Tibial nerve (tissue), 4 donors: ENCODE measurements around the gene MRPL51.

Source experiments
- EP300 ChIP-seq, 2 donors: sonication (generic); formaldehyde crosslinking; IDR thresholded peaks; one replicate each; pipeline ENCODE4 v1.6.1; 2017; ENCODE audit warnings: antibody characterized with exemption in 2 of 2, mild to moderate bottlenecking in 1 of 2
- POLR2A ChIP-seq, 2 donors: fragments of 450-650 bp; IDR thresholded peaks; one replicate each; pipeline ENCODE4 v1.6.1; 2017; ENCODE audit warnings: antibody characterized with exemption in 2 of 2, mild to moderate bottlenecking in 2 of 2, moderate library complexity in 2 of 2
- TF ChIP-seq, protein P1 (sequence below), 5 experiments: fragments of 200-600 bp in 3 of 5; fragments of 450-650 bp in 2 of 5; sonication (generic) in 3 of 5; IDR thresholded peaks; one replicate each; pipeline ENCODE4 v1.5.1; 2016 to 2019; ENCODE audit warnings: antibody characterized with exemption in 5 of 5, mild to moderate bottlenecking in 3 of 5, moderate library complexity in 2 of 5

DNA sequence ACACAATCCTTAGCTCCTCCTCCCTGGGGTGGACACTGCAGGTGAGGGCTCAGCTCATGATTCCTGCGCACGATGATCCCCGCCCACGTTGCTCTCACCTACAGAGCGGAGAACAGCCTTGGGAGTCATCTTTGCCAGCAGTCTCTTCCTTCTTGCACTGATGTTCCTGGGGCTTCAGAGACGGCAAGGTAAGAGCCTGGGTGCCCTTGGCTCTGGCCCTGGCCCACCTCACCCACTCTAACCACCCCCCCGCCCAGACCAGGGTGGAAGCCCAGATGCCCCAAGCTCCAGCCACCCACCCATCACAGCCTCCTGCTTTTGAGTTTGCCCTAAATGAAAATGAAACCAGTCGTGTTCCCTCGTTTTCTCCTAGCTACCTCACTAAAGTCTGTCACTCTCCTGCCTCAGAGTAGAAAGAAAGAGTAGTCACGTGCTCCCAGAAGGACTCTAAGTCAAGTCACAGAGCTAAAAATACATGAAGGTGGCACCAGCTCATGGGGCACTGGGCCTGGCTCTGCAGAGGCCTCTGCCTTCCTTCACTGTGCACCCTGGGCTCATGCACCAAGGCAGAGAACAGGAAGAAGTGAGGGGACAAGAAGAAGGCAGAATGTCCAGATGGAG lies 32.2 kb downstream of the MRPL51 start:
- no peak for TF ChIP-seq EP300 (IDR thresholded peaks at IDR 0.05)
- TF ChIP-seq POLR2A (IDR thresholded peaks at IDR 0.05) = no peak
- TF ChIP-seq, protein P1, sequence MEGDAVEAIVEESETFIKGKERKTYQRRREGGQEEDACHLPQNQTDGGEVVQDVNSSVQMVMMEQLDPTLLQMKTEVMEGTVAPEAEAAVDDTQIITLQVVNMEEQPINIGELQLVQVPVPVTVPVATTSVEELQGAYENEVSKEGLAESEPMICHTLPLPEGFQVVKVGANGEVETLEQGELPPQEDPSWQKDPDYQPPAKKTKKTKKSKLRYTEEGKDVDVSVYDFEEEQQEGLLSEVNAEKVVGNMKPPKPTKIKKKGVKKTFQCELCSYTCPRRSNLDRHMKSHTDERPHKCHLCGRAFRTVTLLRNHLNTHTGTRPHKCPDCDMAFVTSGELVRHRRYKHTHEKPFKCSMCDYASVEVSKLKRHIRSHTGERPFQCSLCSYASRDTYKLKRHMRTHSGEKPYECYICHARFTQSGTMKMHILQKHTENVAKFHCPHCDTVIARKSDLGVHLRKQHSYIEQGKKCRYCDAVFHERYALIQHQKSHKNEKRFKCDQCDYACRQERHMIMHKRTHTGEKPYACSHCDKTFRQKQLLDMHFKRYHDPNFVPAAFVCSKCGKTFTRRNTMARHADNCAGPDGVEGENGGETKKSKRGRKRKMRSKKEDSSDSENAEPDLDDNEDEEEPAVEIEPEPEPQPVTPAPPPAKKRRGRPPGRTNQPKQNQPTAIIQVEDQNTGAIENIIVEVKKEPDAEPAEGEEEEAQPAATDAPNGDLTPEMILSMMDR (IDR thresholded peaks at IDR 0.05) = no peak
